ENCODE measurements around the gene ERGIC1.
"Not testable (repeated sequence)": the region's sequence is repeated elsewhere in the genome, so short reads cannot be mapped to it uniquely, and the experiment has no call there.

ERGIC1 gene

GRCh38 chr5:172849606-172850453 is 15.8 kb downstream of the ERGIC1 start:
- DNase-seq, result no peak

- no peak for DNase-seq
Observed at GRCh38 chr5:172850454-172850797, 16.4 kb downstream of the ERGIC1 start.

GRCh38 chr5:172851254-172851653 is 17.2 kb downstream of the ERGIC1 start:
- not testable (repeated sequence) for DNase-seq

- peak; percentile 58 for DNase-seq
Observed at GRCh38 chr5:172852490-172853354, 18.7 kb downstream of the ERGIC1 start.

GRCh38 chr5:172853355-172853975 is 19.4 kb downstream of the ERGIC1 start:
- peak; percentile 69 for DNase-seq

- no peak for DNase-seq
Observed at GRCh38 chr5:172854451-172854871, 20.4 kb downstream of the ERGIC1 start.

- no peak for DNase-seq
Observed at GRCh38 chr5:172854971-172855370, 20.9 kb downstream of the ERGIC1 start.

GRCh38 chr5:172855597-172856292 is 21.7 kb downstream of the ERGIC1 start:
- DNase-seq, result no peak

- DNase-seq, result no peak
Observed at GRCh38 chr5:172856336-172856735, 22.3 kb downstream of the ERGIC1 start.

- DNase-seq, result no peak
Observed at GRCh38 chr5:172857982-172858381, 23.9 kb downstream of the ERGIC1 start.

- DNase-seq, result no peak
Observed at GRCh38 chr5:172858511-172858989, 24.5 kb downstream of the ERGIC1 start.

GRCh38 chr5:172858990-172859811 is 25.1 kb downstream of the ERGIC1 start:
- DNase-seq, result peak; percentile 43

- DNase-seq, result no peak
Observed at GRCh38 chr5:172859966-172860365, 25.9 kb downstream of the ERGIC1 start.

GRCh38 chr5:172860520-172861443 is 26.7 kb downstream of the ERGIC1 start:
- DNase-seq, result no peak

- DNase-seq, result no peak
Observed at GRCh38 chr5:172861461-172861860, 27.4 kb downstream of the ERGIC1 start.

GRCh38 chr5:172862165-172862801 is 28.2 kb downstream of the ERGIC1 start:
- no peak for DNase-seq

- DNase-seq, result not testable (repeated sequence)
Observed at GRCh38 chr5:172864171-172864570, 30.1 kb downstream of the ERGIC1 start.

GRCh38 chr5:172864747-172865146 is 30.7 kb downstream of the ERGIC1 start:
- no peak for DNase-seq

GRCh38 chr5:172866378-172866777 is 32.3 kb downstream of the ERGIC1 start:
- no peak for DNase-seq
